ENCODE results near the gene PCSK6. TPM values are rescaled to one million over a fixed set of nuclear protein-coding genes. Genes with fewer than 3 reads are reported as not detected.

PCSK6 gene
- total and polyA plus RNA-seq, 7 donors, result 2.9 to 10.3 (median 6.4) TPM

- Histone ChIP-seq H3K27ac (no peak overlapping the region), H3K4me1 (no peaks in the 10 kb centered on the region), H3K36me3 (no peaks in the 10 kb centered on the region), H3K27me3 (peaks cover 0 to 4% (median 0%) of the 10 kb centered on the region in 3 donors), H3K4me3 (no peak overlapping the region), H3K9me3 (no peaks in the 10 kb centered on the region)
- TF ChIP-seq EP300 (IDR thresholded peaks at IDR 0.05), result no peak
- TF ChIP-seq POLR2AphosphoS5 (IDR thresholded peaks at IDR 0.05), result no peak
- TF ChIP-seq, protein P1, sequence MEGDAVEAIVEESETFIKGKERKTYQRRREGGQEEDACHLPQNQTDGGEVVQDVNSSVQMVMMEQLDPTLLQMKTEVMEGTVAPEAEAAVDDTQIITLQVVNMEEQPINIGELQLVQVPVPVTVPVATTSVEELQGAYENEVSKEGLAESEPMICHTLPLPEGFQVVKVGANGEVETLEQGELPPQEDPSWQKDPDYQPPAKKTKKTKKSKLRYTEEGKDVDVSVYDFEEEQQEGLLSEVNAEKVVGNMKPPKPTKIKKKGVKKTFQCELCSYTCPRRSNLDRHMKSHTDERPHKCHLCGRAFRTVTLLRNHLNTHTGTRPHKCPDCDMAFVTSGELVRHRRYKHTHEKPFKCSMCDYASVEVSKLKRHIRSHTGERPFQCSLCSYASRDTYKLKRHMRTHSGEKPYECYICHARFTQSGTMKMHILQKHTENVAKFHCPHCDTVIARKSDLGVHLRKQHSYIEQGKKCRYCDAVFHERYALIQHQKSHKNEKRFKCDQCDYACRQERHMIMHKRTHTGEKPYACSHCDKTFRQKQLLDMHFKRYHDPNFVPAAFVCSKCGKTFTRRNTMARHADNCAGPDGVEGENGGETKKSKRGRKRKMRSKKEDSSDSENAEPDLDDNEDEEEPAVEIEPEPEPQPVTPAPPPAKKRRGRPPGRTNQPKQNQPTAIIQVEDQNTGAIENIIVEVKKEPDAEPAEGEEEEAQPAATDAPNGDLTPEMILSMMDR (IDR thresholded peaks at IDR 0.05), result no peak
- no peak for TF ChIP-seq POLR2A (IDR thresholded peaks at IDR 0.05)
- no peak for DNase-seq
- 82 to 84% methylated on average over 8 of the region's 8 CpGs for WGBS, 2 donors
- intact Hi-C loops (cut with DNase I), result no loop called here
These were observed 8.2 kb downstream of the PCSK6 start for GRCh38 chr15:101481381-101481705.

GRCh38 chr15:101480613-101481380 lies 8.7 kb downstream of the PCSK6 start:
- Histone ChIP-seq H3K9me3 (no peaks in the 10 kb centered on the region), H3K4me1 (no peaks in the 10 kb centered on the region), H3K36me3 (no peaks in the 10 kb centered on the region), H3K4me3 (no peak overlapping the region), H3K27me3 (no peaks in the 10 kb centered on the region), H3K27ac (no peak overlapping the region)
- intact Hi-C loops (cut with DNase I), result no loop called here
- DNase-seq, result no peak
- TF ChIP-seq POLR2AphosphoS5 (IDR thresholded peaks at IDR 0.05) (no peak), EP300 (IDR thresholded peaks at IDR 0.05) (no peak), POLR2A (IDR thresholded peaks at IDR 0.05) (no peak)
- TF ChIP-seq, protein P1 (IDR thresholded peaks at IDR 0.05), result no peak
- 81 to 93% methylated on average over 23 of the region's 23 CpGs for WGBS, 2 donors

DNA sequence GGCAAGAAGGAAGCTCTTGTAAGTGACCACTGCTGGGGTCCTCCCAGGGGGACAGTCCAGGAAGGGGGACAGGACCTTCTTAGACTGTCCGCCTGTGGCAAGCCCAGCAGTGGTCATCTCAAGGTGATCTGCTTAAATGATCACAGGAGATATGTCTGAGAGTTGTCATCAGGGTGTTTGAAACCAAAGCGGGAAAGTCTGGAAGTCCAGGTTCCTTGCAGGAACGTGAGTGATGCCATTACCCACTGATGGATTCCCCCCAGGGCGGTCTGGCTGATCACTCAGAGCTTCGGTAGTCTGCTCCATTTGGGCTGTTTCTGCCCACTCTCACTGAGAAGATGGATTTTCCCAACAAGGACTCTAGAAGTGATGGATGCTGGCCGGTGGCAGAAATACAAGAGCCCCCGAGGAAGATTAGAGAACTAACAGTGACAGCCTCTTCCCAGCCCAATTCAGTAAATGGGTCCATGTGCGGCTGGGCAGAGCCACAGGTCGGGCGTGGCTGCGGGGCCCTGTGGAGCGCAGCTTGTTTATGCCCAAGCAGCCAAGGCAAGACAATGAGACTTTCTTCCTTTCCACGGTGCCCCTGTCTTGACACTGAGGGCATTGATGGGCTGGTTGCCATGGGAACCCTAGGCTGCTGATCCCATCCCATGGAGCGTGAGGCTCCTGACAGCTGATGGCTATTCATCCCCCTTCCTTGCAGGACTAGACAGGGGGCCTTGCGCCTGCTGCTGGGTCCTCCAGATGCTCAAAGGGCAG lies 9.5 kb downstream of the PCSK6 start:
- H3K27me3 ChIP-seq, result no peaks in the 10 kb centered on the region
- H3K36me3 ChIP-seq, result no peaks in the 10 kb centered on the region
- no peak for TF ChIP-seq POLR2AphosphoS5 (IDR thresholded peaks at IDR 0.05)
- TF ChIP-seq, protein P1 (IDR thresholded peaks at IDR 0.05), result no peak
- TF ChIP-seq EP300 (IDR thresholded peaks at IDR 0.05), result no peak
- TF ChIP-seq POLR2A (IDR thresholded peaks at IDR 0.05), result no peak
- H3K4me1 ChIP-seq, result no peaks in the 10 kb centered on the region
- 91 to 95% methylated on average over 15 of the region's 15 CpGs for WGBS, 2 donors
- DNase-seq, result no peak
- intact Hi-C loops (cut with DNase I), result no loop called here
- H3K27ac ChIP-seq, result no peak overlapping the region
- no peaks in the 10 kb centered on the region for H3K9me3 ChIP-seq
- H3K4me3 ChIP-seq, result no peak overlapping the region

DNA sequence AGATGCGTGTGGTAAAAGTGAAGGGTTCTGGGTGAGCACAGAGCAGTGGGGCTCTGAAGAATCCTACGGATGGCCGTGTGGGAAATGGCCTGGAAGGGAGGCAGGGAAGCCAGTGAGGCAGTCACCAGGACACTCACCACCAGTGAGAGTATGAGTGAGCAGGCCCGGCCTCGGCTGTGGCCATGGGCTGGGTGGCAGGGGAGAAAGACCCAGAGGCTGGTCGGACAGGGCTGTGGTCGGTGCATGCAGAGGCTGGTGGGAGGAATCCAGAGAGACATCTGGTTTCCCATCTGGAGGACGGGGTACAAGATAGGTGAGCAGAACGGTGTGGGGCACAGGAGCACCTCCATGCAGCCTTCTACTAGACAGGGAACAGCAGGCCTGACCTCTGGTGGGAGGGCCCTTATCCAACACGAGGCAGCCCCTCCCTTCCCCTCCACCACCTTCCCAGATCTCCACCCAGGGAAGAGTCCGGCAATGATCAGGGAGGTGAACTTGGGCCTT lies 10.1 kb downstream of the PCSK6 start:
- WGBS, 2 donors, result 81 to 91% methylated on average over 11 of the region's 11 CpGs
- no peak for DNase-seq
- TF ChIP-seq EP300 (IDR thresholded peaks at IDR 0.05), result no peak
- TF ChIP-seq, protein P1 (IDR thresholded peaks at IDR 0.05), result no peak
- TF ChIP-seq POLR2AphosphoS5 (IDR thresholded peaks at IDR 0.05), result no peak
- TF ChIP-seq POLR2A (IDR thresholded peaks at IDR 0.05), result no peak
- H3K9me3 ChIP-seq, result no peaks in the 10 kb centered on the region
- H3K4me3 ChIP-seq, result no peak overlapping the region
- no peak overlapping the region for H3K27ac ChIP-seq
- H3K4me1 ChIP-seq, result no peaks in the 10 kb centered on the region
- no peaks in the 10 kb centered on the region for H3K36me3 ChIP-seq
- intact Hi-C loops (cut with DNase I), result no loop called here
- H3K27me3 ChIP-seq, result no peaks in the 10 kb centered on the region

Measured in sigmoid colon (tissue), 7 donors.